NCI-H526 treated with DMSO at 0.1 percent for 48 hours (cell line): ENCODE measurements around the gene HORMAD2.

Source experiments
- DNase-seq: peaks from one replicate; lab custom pipeline; 2025; lab: John Stamatoyannopoulos, UW

HORMAD2 gene

DNA sequence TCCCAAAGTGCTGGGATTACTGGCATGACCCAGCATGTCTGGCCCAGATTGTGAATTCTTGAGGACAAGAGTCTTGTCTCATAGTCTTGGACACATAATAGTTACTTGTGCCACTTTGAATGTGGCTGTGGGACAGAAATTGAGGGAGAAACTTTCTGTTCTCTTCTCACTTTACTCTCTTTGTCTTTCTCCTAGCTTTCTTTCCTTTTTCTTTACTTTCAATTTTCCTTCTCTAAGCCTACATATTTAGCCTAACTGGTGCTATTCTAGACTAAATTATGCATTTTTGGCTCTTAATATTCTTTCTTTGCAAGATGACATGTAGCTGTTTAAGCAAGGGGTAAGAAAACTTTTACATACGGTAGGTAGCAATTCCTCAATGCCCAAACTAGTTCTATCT lies 33.2 kb downstream of the HORMAD2 start:
- DNase-seq, result no peak

DNA sequence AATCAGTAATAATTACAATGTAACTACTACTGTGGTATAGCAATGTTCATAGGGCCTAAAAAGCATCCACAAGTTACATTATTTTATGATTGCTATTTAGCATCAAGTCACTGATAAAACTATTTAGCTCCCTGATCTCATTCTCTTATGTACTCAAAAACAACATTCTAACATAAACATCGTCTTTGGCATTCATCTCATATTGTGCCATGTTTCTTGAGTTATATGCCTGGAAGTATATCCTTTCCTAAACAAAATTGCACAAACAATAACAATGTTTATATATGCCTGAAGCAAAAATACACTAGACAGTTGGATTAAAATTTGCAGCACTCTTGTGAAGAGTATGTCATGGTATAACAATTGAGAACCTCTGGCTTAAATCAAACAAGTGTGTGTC lies 34.1 kb downstream of the HORMAD2 start:
- no peak for DNase-seq

DNA sequence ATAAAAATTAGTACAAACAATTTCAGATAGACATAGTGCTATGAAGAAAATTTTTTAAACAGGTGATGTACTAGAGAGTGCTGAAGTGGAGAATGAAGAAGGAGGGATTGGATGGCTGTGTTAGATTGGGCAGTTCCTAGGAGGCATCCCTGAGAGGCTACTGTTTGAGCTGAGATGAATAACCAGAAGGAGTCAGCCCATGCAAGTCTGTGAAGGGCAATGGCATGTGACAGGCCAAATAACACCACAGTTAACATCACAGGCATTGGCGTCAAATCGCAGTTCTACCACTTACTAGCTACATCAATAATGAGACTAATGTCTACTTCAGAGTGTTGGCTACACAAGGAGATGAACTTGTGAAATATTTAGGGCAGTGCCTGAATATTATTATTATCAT lies 35.4 kb downstream of the HORMAD2 start:
- no peak for DNase-seq

DNA sequence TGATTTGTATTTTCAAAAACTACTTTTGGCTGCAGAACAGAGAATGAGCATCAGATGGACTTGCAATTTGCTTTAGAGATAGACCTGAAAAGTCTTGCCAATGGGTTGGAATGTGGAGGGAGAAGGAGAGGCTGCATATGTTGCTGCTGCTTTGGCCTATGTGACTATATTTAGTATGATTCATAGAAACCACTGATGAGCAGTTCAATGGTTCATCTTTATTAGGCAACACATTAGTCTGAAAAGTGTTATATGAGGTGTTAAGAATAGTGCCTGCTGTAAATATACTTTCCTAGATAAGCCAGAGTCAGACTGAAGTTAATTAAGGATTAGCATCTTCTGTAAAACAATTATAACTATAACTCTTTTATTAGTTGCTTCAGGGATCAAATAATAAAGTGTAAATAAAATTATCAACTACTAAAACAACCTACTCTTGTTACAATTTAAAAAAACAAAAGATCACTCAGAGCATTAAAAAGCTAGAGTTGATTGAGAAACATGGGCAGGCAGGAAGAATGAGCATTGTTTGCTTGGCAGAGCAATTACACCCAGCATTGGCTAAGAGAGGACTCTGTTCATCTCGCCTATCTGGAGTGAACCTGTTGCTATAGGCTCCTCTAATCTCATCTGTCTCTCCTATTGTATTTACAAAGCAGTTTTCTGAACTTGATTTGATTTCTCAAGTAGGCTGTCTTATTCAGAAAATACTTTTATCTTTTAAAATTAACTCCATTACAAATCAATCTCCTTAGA lies 36.3 kb downstream of the HORMAD2 start:
- DNase-seq, result no peak

DNA sequence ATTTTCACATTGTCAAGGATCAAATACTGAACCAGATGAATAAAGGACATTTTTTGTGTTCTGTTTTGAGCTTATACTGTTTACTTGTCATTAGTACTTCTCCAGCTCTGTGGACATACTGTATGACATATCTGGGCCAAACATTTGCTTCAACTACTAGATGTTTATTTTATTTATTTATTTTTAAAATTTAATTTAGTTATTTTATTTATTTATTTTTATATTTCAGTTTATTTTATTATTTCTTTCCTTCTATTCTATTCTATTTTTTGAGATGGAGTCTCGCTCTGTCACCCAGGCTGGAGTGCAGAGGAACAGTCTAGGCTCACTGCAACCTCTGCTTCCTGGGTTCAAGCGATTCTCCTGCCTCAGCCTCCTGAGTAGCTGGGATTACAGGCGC lies 37.0 kb downstream of the HORMAD2 start:
- no peak for DNase-seq

DNA sequence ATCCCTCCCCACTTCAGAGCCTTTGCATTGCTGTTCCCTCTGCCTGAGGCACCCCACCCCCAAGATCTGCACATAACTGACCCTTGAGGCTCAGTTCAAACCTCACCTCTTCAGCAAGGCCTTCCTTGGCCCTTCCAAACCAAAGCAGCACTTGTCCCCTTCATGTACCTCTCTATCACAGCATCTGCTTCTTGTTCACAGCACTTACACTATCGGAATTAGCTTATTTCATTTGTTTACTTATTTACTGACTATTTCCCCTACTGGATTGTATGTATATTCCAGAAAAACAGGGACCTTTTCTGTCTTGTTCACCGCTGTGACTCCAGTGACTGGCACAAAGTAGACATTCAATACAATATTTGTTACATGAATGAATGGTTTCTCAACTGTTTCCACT lies 38.0 kb downstream of the HORMAD2 start:
- DNase-seq, result no peak

DNA sequence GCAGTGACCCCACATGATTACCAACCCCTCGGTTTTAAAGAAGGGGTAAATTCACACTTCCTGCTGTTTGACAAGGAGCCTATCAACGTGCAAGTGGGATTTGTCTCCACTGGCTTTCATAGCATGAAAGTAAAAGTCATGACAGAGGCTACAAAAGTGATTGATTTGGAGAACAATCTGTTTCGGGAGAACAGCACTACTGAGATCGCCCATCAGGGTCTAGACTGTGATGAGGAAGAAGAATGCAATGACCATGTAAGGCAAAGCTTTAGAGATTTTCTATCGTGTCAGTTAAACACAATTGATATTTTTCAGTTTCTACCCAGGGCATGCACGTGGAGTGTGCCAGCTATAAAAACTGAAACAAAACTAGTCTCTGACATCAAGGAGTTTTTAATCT lies 41.7 kb downstream of the HORMAD2 start:
- no peak for DNase-seq

DNA sequence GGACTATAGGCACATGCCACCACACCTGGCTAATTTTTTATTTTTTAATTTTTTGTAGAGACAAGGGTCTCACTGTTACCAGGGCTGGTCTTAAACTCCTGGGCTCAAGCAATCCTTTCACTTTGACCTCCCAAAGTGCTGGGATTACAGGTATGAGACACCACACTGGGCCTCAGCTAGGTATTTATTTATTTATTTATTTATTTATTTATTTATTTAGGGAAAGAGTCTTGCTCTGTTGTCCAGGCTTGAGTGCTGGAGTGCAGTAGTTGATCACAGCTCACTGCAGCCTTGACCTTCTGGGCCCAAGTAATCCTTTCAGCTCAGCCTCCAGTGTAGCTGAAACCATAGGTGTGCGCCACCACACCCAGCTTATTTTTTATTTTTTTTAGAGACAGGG lies 43.2 kb downstream of the HORMAD2 start:
- DNase-seq, result no peak

DNA sequence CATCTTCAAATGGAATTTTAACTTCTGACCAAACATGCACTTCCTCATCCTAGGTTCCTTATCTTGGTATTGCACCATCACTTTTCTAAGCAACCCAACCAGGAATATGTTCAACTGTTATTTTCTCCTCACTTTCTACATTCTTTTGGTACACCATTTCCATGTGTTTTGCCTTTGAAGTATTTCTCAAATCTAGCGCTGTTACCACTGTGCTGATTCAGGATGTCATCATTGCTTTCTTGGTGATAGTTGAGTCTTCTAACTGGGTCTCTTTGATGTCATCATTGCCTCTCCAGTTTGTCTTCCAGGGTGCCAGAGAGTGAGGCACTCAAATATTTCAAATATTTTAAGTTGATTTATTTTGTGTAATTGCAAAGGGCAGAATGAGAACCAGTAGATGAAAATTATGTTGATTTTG lies 47.5 kb downstream of the HORMAD2 start:
- no peak for DNase-seq

DNA sequence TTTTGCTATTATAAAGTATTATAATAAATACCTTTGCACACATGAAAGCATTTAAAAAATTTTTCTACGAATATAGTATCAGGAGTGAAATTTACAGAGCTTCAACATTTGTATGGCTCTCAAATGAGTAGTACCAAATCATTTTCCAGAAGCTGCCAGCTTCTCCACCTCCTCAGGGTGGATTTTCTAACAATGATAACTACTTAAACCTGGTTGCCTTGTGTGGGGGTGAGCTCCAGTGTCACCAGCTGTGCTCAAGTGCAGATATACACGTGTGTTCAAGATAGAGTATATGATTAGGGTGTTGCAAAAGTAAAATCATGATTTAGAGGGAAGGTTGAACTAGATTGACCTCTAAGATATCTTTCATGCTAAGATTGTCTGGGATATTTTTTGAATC lies 48.2 kb downstream of the HORMAD2 start:
- no peak for DNase-seq

DNA sequence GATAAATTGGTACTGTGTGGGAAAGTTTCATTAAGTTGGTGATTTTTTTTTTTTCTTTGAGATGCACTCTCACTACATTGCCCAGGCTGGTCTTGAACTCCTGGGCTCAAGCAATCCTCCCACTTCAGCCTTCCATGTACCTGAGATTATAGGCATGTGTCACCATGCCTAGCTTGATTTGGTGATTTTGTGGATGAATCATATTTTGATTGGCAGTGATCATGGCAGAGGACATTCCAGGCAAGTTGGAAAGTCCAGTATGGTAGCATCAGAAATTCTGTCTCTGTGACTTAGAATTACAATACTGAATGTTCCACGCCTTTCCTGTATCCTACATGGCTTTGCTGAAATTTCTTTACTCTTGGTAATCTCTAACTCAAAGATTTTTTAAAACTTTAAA lies 49.4 kb downstream of the HORMAD2 start:
- no peak for DNase-seq

DNA sequence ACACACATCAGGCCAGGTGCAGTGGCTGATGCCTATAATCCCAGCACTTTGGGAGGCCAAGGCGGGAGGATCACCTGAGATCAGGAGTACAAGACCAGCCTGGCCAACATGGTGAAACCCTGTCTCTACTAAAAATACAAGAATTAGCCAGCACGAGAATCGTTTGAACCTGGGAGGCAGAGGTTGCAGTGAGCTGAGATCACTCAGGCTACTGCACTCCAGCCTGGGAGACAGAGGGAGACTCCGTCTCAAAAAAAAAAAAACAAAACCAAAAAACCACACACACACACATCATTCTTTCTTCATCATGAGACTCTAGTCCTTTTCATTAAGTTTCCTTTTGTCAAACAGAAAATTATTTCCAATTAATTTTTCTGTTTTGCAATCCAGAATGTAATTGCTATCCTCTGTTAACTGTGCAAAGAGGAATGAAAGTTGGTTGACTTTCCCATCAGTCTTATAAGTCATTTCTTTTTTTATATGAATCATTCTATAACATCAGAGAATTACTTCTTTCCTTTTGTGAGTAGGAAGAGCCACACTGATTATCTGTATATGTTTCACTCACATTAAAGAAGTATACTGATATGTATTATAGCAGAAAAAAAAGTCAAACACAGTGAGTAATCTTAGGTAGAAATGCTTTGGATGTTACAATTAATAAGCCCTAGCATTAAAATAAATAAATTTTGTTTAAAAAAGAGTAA lies 52.2 kb downstream of the HORMAD2 start:
- DNase-seq, result no peak

DNA sequence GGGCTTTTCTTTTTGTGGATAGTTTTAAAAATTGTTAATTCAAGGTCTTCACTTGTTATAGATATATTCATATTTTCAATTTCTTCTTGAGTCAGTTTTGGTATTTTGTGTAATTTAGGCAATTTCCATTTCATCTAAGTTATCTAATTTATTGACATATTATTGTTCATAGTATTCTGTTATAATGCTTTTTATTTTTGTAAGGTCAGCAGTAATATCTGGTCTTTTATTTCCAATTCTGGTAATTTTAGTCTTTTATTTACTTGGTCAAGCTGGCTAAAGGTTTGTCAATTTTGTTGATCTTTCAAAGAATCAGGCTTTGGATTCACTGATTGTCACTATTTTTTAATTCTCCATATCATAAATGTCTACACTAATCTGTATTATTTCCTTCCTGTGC lies 60.1 kb downstream of the HORMAD2 start:
- no peak for DNase-seq

DNA sequence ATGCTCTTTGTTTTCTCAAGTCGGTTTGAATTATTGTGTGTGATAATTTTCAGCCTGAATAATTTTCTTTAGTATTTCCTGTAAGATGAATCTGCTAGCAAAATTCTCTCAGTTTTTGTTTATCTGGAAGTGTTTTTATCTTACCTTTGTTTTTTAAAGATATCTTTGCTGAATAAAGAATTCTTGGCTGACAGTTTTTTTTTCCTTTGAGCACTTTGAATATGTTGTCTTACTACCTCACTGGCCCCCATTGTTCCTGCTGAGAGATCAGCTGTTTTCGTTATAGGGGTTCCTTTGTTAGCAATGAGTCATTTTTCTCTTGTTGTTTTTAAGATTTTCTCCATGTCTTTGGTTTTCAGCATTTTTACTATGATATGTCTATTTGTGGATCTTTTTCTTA lies 63.0 kb downstream of the HORMAD2 start:
- no peak for DNase-seq

DNA sequence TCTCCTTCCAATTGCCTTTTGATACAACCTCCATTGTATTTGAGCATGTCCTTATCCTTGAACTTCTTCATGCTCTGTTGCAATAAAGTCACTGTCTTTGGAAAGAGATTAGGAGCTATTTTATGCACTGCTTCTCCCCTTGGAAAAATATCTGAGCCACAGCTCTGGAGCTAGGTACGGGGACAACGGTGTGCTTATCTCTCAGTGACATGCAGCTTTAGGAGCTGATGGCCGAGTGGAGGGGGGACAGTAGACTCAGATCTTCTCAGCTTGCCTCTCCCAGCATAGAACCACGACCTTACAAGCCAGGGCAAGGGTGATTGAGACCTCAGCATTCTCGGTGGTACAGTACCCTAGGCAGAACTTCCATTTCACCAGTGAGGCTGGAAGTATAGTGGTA lies 64.1 kb downstream of the HORMAD2 start:
- DNase-seq, result no peak

DNA sequence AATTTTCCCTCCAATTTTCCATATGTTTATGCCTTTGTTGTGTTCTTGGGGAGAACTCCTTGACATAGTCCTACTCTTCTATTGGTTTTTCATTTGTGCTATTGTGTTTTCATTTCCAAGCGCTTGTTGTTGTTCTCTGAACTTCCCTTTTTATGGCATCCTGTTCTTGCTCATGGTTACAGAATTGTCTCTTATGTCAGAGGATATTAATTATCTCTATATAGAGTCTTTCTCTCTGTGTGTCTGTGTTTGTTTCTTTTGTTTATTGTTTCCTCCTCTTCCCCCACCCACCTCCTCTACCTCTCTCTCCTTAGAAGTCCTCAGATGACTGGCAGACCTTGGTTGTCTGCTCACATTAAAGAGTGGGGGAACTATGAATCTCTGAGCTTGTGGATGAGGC lies 69.9 kb downstream of the HORMAD2 start:
- DNase-seq, result no peak

DNA sequence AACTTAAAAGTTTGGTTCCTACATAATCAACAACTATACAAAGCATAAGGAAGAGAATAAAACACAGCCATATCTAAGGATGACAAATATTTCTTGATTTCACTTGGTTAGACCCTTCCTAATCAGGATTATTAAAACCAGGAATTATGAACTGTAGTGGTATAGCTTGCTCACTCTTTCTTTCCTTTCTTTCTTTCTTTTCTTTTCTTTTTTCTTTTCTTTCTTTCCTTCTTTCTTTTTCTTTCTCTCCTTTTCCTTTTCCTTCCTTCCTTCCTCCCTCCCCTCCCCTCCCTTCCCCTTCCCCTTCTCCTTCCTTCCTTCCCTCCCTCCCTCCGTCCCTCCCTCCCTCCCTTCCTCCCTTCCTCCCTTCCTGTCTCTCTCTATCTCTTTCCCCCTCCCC lies 78.0 kb downstream of the HORMAD2 start:
- DNase-seq, result no peak

DNA sequence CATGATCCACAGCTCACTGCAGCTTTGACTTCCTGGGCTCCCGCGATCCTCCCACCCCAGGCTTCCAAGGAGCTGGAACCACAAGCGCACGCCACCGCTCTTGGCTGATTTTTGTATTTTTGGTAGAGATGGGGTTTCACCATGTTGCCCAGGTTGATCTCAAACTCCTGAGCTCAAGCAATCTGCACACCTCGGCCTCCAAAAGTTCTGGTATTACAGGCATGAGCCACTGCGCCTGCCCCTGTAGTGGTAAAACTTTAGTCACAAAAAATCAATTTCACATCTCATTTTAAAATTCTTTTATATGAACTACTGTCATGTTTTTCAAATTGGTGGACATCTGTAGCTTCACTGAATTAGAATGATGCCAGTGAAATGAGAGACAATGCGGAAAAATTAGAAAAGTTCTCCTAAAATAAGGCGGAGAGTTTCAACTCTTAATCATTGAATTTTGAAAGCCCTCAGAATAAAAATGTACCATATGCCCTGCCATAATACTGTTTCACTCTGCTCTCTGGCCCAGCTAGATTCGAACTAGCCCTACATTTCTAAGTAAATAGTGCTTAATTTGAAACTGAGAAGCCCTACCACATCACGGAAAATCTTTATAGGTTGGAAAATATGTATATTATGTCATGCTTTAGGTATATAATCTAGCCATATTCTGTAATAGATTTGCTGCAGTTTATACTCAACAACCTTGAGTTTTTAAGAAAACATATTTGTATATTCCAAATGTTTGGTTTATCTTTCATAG lies 78.7 kb downstream of the HORMAD2 start:
- DNase-seq, result no peak

DNA sequence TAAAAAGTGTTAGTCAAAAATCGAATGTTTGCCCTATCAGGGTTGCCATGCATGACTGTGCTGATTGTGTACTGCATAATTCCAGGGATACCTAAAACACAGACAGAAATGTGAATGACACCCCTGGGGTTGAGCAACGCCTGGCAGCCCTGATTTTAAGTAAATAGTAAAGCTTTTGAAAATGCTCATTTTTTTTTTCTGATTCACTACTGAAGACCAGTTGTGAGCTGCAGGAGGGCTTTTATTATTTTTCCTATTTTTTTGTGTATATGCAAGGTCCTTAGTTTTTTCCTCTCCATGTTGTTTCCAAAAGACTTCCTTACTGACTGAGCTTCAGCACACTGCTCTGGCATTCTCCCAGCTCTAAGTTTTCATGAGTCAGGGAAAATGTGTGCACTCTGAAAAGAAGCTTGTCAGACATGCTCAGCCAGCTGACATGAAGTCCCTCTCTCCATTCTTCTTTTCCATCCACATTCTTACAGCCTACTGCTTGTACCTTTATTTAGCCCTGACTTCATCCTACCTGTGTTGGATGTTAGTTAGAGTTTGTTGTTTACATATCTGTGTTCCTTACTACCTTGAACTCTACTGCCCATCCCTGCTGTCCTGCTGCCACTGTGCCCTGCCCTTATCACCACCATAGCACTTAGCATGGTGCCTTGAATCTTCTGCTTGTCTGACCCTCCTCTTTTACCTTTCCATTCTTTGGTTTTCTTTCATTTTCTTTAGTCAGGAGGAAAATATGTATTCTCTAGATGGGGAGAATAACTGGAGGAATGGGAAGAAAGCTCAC lies 79.5 kb downstream of the HORMAD2 start:
- no peak for DNase-seq

DNA sequence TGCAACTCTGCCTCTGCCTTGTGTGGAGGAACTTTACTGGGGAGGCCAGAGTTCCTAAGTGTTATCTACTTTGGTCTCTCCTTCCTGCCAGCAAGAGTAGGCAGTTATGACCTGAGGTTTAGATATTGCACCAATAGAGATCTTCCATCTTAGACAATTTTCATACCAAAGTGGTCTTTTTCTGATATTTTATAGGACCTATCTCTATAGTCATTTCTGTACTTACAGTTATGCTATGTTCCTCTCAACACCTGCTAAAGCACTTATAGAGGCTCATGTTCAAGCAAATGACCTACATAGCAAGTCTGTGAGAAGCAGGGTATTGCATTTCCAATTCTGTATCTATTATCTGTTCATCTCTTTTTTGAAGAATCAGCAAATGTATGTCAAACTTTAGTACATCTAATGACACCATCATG lies 80.8 kb downstream of the HORMAD2 start:
- DNase-seq, result no peak

DNA sequence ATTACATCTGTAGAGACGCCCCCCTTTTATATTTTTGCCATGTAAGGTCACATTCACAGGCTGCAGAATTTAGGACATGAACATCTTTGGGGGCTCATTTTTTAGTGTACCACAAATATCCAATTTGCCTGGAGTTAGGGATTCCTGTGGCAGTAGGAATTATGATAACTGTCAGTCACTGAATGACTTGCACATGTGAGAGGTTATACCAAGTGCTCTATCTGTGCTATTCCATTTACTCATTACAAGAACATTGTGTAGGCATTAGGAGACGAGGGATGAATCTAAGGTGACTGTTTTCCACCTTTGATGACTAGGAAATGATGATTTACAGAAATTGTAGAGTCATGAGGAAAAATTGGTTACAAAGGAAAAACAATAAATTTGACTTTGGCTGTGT lies 87.0 kb downstream of the HORMAD2 start:
- DNase-seq, result no peak

DNA sequence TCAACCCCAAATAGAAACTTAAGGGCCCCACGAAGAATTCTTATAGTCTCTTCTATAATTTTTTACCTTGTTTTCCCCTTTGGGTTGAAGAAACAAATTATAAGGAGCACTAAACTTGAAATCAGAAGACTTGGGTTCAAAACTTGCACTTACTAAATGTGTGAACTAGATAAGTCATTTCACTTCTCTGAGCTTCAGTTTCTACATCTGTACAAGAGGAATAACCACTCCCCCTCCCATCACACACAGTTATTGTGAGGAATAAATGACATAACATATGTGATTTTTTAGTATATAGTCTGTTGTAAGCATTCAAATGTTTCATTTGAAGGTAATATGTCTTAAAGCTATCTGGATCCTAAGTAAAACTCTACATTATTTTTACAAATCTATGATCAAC lies 87.5 kb downstream of the HORMAD2 start:
- DNase-seq, result no peak
